ENCODE results near the gene MLYCD. TPM values are rescaled to one million over a fixed set of nuclear protein-coding genes. Genes with fewer than 3 reads are reported as not detected.
A peak's percentile ranks its signal among the peaks of the same experiment; 100 is the strongest.

MLYCD gene
- total RNA-seq, 4 donors from 2014 or later, result 4.5 to 16.6 (median 6.7) TPM

GRCh38 chr16:83928341-83929055, 29.6 kb downstream of the MLYCD start:
- H3K27ac ChIP-seq, result no peak overlapping the region
- intact Hi-C loops (cut with DNase I; ENCODE audit: low total_unique reads), result no loop called here
- H3K27me3 ChIP-seq, result no peaks in the 10 kb centered on the region
- H3K4me3 ChIP-seq, result no peak overlapping the region
- no peaks in the 10 kb centered on the region for H3K4me1 ChIP-seq
- H3K36me3 ChIP-seq, result no peaks in the 10 kb centered on the region
- no peaks in the 10 kb centered on the region for H3K9me3 ChIP-seq
- DNase-seq, result no peak
- TF ChIP-seq CTCF (IDR thresholded peaks at IDR 0.05) (no peak), POLR2A (IDR thresholded peaks at IDR 0.05) (no peak)

- intact Hi-C loops (cut with DNase I; ENCODE audit: low total_unique reads), result no loop called here
- no peak overlapping the region for H3K27ac ChIP-seq
- no peak for TF ChIP-seq POLR2A (IDR thresholded peaks at IDR 0.05)
- no peak for TF ChIP-seq CTCF (IDR thresholded peaks at IDR 0.05)
- H3K4me1 ChIP-seq, result no peaks in the 10 kb centered on the region
- H3K4me3 ChIP-seq, result no peak overlapping the region
- no peaks in the 10 kb centered on the region for H3K9me3 ChIP-seq
- H3K27me3 ChIP-seq, result no peaks in the 10 kb centered on the region
- no peak for DNase-seq
- no peaks in the 10 kb centered on the region for H3K36me3 ChIP-seq
Observed at GRCh38 chr16:83929811-83930555, 31.1 kb downstream of the MLYCD start.

- H3K27me3 ChIP-seq, result no peaks in the 10 kb centered on the region
- no peaks in the 10 kb centered on the region for H3K36me3 ChIP-seq
- H3K4me3 ChIP-seq, result no peak overlapping the region
- no peaks in the 10 kb centered on the region for H3K4me1 ChIP-seq
- TF ChIP-seq POLR2A (IDR thresholded peaks at IDR 0.05), result no peak
- TF ChIP-seq CTCF (IDR thresholded peaks at IDR 0.05), result no peak
- no peaks in the 10 kb centered on the region for H3K9me3 ChIP-seq
- no peak overlapping the region for H3K27ac ChIP-seq
- intact Hi-C loops (cut with DNase I; ENCODE audit: low total_unique reads), result no loop called here
- peak in 1 of 2 donors; percentile 11 for DNase-seq
Observed at GRCh38 chr16:83930730-83931500, 32.0 kb downstream of the MLYCD start.

GRCh38 chr16:83931556-83931955, 32.6 kb downstream of the MLYCD start:
- Histone ChIP-seq H3K4me3 (no peak overlapping the region), H3K27me3 (no peaks in the 10 kb centered on the region), H3K27ac (no peak overlapping the region), H3K4me1 (no peaks in the 10 kb centered on the region), H3K9me3 (no peaks in the 10 kb centered on the region), H3K36me3 (no peaks in the 10 kb centered on the region)
- TF ChIP-seq CTCF (IDR thresholded peaks at IDR 0.05) (no peak), POLR2A (IDR thresholded peaks at IDR 0.05) (no peak)
- intact Hi-C loops (cut with DNase I; ENCODE audit: low total_unique reads), result no loop called here
- no peak for DNase-seq

Measured in uterus (tissue), 4 donors.